ENCODE data around the gene AP5S1. TPM values are rescaled to one million over a fixed set of nuclear protein-coding genes. Genes with fewer than 3 reads are reported as not detected.

Gene AP5S1
- total and polyA plus RNA-seq, 2 of the 4 experiments (the other 2 are of a cell fraction), result 10.1 to 11.7 TPM

- no peak overlapping the region for H2BK5ac ChIP-seq (ENCODE audit: low read depth, low read length, poor library complexity, severe bottlenecking)
- no peak overlapping the region for H4K91ac ChIP-seq (ENCODE audit: insufficient read depth, low read depth, low read length)
- H2AK9ac ChIP-seq (replicated peaks; ENCODE audit: low read depth, low read length, poor library complexity), result peak overlapping the region; percentile 48
- no peak overlapping the region for H3K4me3 ChIP-seq (ENCODE audit: insufficient read depth, low read depth, low read length)
- ATAC-seq (ENCODE audit: low read depth) (no peak), DNase-seq (no peak)
- no peak overlapping the region for H3K14ac ChIP-seq (replicated peaks; ENCODE audit: low read depth, low read length)
- no CpG with 5 or more reads among the region's 4 CpGs for WGBS, 2 experiments (ENCODE audit: extremely low coverage in 2 of 2, insufficient read length in 1 of 2)
- CTCF ChIA-PET, result no interaction called here
- peaks cover 72% of the 10 kb centered on the region for H3K36me3 ChIP-seq (ENCODE audit: control insufficient read depth, insufficient read depth, low read length)
- H3K18ac ChIP-seq (ENCODE audit: low read depth, low read length), result no peak overlapping the region
- peaks cover 35% of the 10 kb centered on the region for H3K4me1 ChIP-seq (ENCODE audit: control insufficient read depth, insufficient read depth, low read length)
- H3K56ac ChIP-seq (ENCODE audit: extremely low read depth, insufficient read depth, low read length), result no peak overlapping the region
- in situ Hi-C loops (cut with MboI; ENCODE audit: low sequenced_read_pairs) (no loop called here), dilution Hi-C loops (cut with HindIII; ENCODE audit: low sequenced_read_pairs, unreplicated experiment) (no loop called here), intact Hi-C loops (cut with micrococcal nuclease) (no loop called here)
- TF ChIP-seq RAD21 (IDR thresholded peaks at IDR 0.05; ENCODE audit: low read length) (no peak), CTCF (conservative IDR thresholded peaks at IDR 0.05; ENCODE audit: low read depth, low read length) (no peak), POLR2A (IDR thresholded peaks at IDR 0.05; ENCODE audit: low read depth, low read length) (no peak), CHD1 (IDR thresholded peaks at IDR 0.05; ENCODE audit: low read depth, low read length) (no peak), SMC3 (IDR thresholded peaks at IDR 0.05; ENCODE audit: low read depth, low read length) (no peak), FOS (IDR thresholded peaks at IDR 0.05; ENCODE audit: low read depth, low read length) (no peak), RCOR1 (IDR thresholded peaks at IDR 0.05; ENCODE audit: insufficient replicate concordance, low read length) (no peak), NFE2L2 (IDR thresholded peaks at IDR 0.05; ENCODE audit: low read depth, low read length) (no peak), CEBPB (IDR thresholded peaks at IDR 0.05; ENCODE audit: low read depth, low read length) (no peak), MXI1 (IDR thresholded peaks at IDR 0.05; ENCODE audit: borderline replicate concordance, low read depth, low read length) (no peak), MAZ (IDR thresholded peaks at IDR 0.05; ENCODE audit: borderline replicate concordance, low read depth, low read length) (no peak), BHLHE40 (IDR thresholded peaks at IDR 0.05; ENCODE audit: low read depth, low read length) (no peak), MAFK (IDR thresholded peaks at IDR 0.05; ENCODE audit: low read depth, low read length) (no peak), RFX5 (IDR thresholded peaks at IDR 0.05; ENCODE audit: low read depth, low read length) (no peak)
- TF ChIP-seq, protein P1, sequence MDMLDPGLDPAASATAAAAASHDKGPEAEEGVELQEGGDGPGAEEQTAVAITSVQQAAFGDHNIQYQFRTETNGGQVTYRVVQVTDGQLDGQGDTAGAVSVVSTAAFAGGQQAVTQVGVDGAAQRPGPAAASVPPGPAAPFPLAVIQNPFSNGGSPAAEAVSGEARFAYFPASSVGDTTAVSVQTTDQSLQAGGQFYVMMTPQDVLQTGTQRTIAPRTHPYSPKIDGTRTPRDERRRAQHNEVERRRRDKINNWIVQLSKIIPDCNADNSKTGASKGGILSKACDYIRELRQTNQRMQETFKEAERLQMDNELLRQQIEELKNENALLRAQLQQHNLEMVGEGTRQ (IDR thresholded peaks at IDR 0.05; ENCODE audit: low read depth, low read length), result no peak
- TF ChIP-seq, protein P2, sequence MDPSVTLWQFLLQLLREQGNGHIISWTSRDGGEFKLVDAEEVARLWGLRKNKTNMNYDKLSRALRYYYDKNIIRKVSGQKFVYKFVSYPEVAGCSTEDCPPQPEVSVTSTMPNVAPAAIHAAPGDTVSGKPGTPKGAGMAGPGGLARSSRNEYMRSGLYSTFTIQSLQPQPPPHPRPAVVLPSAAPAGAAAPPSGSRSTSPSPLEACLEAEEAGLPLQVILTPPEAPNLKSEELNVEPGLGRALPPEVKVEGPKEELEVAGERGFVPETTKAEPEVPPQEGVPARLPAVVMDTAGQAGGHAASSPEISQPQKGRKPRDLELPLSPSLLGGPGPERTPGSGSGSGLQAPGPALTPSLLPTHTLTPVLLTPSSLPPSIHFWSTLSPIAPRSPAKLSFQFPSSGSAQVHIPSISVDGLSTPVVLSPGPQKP (IDR thresholded peaks at IDR 0.05; ENCODE audit: borderline replicate concordance, low read depth, low read length), result no peak
- BruUV-seq (replicated peaks), result no TSS peak
- peaks cover 43 to 95% of the 10 kb centered on the region in 2 experiments for H3K79me1 ChIP-seq (ENCODE audit: low read depth in 1 of 2, low read length in 2 of 2)
- no peaks in the 10 kb centered on the region for H3K9me3 ChIP-seq (ENCODE audit: control insufficient read depth, insufficient read depth, low read length)
- no peaks in the 10 kb centered on the region for H3K27me3 ChIP-seq (ENCODE audit: control insufficient read depth, insufficient read depth, low read length)
- POLR2A ChIA-PET (ENCODE audit: unreplicated experiment), result no interaction called here
- H2BK120ac ChIP-seq (ENCODE audit: low read depth, low read length), result no peak overlapping the region
- H4K8ac ChIP-seq (ENCODE audit: low read depth in 2 of 2, low read length in 2 of 2), result no peak overlapping the region
- H2BK20ac ChIP-seq (ENCODE audit: low read depth, low read length), result no peak overlapping the region
- H4K5ac ChIP-seq (ENCODE audit: low read depth, low read length), result no peak overlapping the region
- no peak overlapping the region for H2BK15ac ChIP-seq (ENCODE audit: low read depth, low read length)
- H3K9me1 ChIP-seq (ENCODE audit: insufficient read depth, low read length), result peaks cover 36% of the 10 kb centered on the region
- no peak overlapping the region for H2AFZ ChIP-seq (replicated peaks; ENCODE audit: low read length, poor library complexity)
- no peak overlapping the region for H3K27ac ChIP-seq (ENCODE audit: insufficient read depth, low read length)
- no peaks in the 10 kb centered on the region for H4K20me1 ChIP-seq (ENCODE audit: insufficient read depth, low read length)
- 0 out of 2 replicates have a peak overlapping the region, but pooled peaks have one; percentile 6 for H2AK5ac ChIP-seq (ENCODE audit: low read depth, low read length)
- no peak overlapping the region for H3K23ac ChIP-seq (ENCODE audit: low read depth, low read length)
- no peak overlapping the region for H3K9ac ChIP-seq (ENCODE audit: low read depth, low read length)
- H3K4ac ChIP-seq (ENCODE audit: low read depth, low read length), result no peak overlapping the region
- H3K4me2 ChIP-seq (ENCODE audit: low read depth, low read length), result no peak overlapping the region
Observed at GRCh38 chr20:3801299-3801698, 19.0 kb upstream of the AP5S1 start.

All from IMR-90 (cell line).